ENCODE data around the gene GPRC5A.

GPRC5A gene

GRCh38 chr12:12909228-12909994 lies 18.0 kb downstream of the GPRC5A start:
- in situ Hi-C loops (cut with HindIII; ENCODE audit: low sequenced_read_pairs) = no loop called here

- in situ Hi-C loops (cut with HindIII; ENCODE audit: low sequenced_read_pairs) = no loop called here
Measured at GRCh38 chr12:12909995-12910420, 18.6 kb downstream of the GPRC5A start.

- in situ Hi-C loops (cut with HindIII; ENCODE audit: low sequenced_read_pairs) = no loop called here
Measured at GRCh38 chr12:12912711-12913110, 21.3 kb downstream of the GPRC5A start.

- in situ Hi-C loops (cut with HindIII; ENCODE audit: low sequenced_read_pairs) = no loop called here
Measured at GRCh38 chr12:12915656-12916055, 24.3 kb downstream of the GPRC5A start.

- in situ Hi-C loops (cut with HindIII; ENCODE audit: low sequenced_read_pairs) = no loop called here
Measured at GRCh38 chr12:12916135-12916944, 25.0 kb downstream of the GPRC5A start.

GRCh38 chr12:12917517-12917916 lies 26.2 kb downstream of the GPRC5A start:
- in situ Hi-C loops (cut with HindIII; ENCODE audit: low sequenced_read_pairs) = no loop called here

GRCh38 chr12:12918781-12919389 lies 27.5 kb downstream of the GPRC5A start:
- in situ Hi-C loops (cut with HindIII; ENCODE audit: low sequenced_read_pairs) = no loop called here

- in situ Hi-C loops (cut with HindIII; ENCODE audit: low sequenced_read_pairs) = no loop called here
Measured at GRCh38 chr12:12919666-12920435, 28.5 kb downstream of the GPRC5A start.

- in situ Hi-C loops (cut with HindIII; ENCODE audit: low sequenced_read_pairs) = no loop called here
Measured at GRCh38 chr12:12922191-12922616, 30.8 kb downstream of the GPRC5A start.

- in situ Hi-C loops (cut with HindIII; ENCODE audit: low sequenced_read_pairs) = no loop called here
Measured at GRCh38 chr12:12922978-12923377, 31.6 kb downstream of the GPRC5A start.

- in situ Hi-C loops (cut with HindIII; ENCODE audit: low sequenced_read_pairs) = no loop called here
Measured at GRCh38 chr12:12924169-12924568, 32.8 kb downstream of the GPRC5A start.

- in situ Hi-C loops (cut with HindIII; ENCODE audit: low sequenced_read_pairs) = no loop called here
Measured at GRCh38 chr12:12925388-12925787, 34.0 kb downstream of the GPRC5A start.

GRCh38 chr12:12926571-12927071 lies 35.3 kb downstream of the GPRC5A start:
- in situ Hi-C loops (cut with HindIII; ENCODE audit: low sequenced_read_pairs) = no loop called here

- in situ Hi-C loops (cut with HindIII; ENCODE audit: low sequenced_read_pairs) = no loop called here
Measured at GRCh38 chr12:12927211-12928079, 36.1 kb downstream of the GPRC5A start.

- in situ Hi-C loops (cut with HindIII; ENCODE audit: low sequenced_read_pairs) = no loop called here
Measured at GRCh38 chr12:12929696-12930095, 38.3 kb downstream of the GPRC5A start.

GRCh38 chr12:12930633-12931219 lies 39.4 kb downstream of the GPRC5A start:
- in situ Hi-C loops (cut with HindIII; ENCODE audit: low sequenced_read_pairs) = no loop called here

- in situ Hi-C loops (cut with HindIII; ENCODE audit: low sequenced_read_pairs) = no loop called here
Measured at GRCh38 chr12:12933742-12934141, 42.4 kb downstream of the GPRC5A start.

GRCh38 chr12:12934556-12934955 lies 43.2 kb downstream of the GPRC5A start:
- in situ Hi-C loops (cut with HindIII; ENCODE audit: low sequenced_read_pairs) = no loop called here

- in situ Hi-C loops (cut with HindIII; ENCODE audit: low sequenced_read_pairs) = no loop called here
Measured at GRCh38 chr12:12936983-12937491, 45.7 kb downstream of the GPRC5A start.
